Endodermal cell (in vitro differentiated cells): Measurements from ENCODE around the gene KIZ. TPM values are rescaled to one million over a fixed set of nuclear protein-coding genes. Genes with fewer than 3 reads are reported as not detected.

Experiments used
- DNase-seq: peaks from one replicate; pipeline ENCODE4 v3.0.0-alpha.2; 2017
- H3K27ac ChIP-seq: 2 replicates; pipeline ENCODE4 v1.5.1; 2013; ENCODE audit warnings: mild to moderate bottlenecking, low read depth, low read length, moderate library complexity
- H3K27me3 ChIP-seq: 2 replicates; pipeline ENCODE4 v1.6.1; 2013; ENCODE audit warnings: mild to moderate bottlenecking, low read length, moderate library complexity; ENCODE audit not compliant: insufficient read depth, control insufficient read depth, poor library complexity, severe bottlenecking
- H3K36me3 ChIP-seq: 2 replicates; pipeline ENCODE4 v1.7.0; 2013; ENCODE audit warnings: mild to moderate bottlenecking, low read length, moderate library complexity; ENCODE audit not compliant: control insufficient read depth, insufficient read depth
- H3K4me1 ChIP-seq: one replicate; pipeline ENCODE4 v1.7.0; 2013; ENCODE audit warnings: low read length; ENCODE audit not compliant: control insufficient read depth, insufficient read depth
- H3K4me3 ChIP-seq: 2 replicates; pipeline ENCODE4 v1.5.1; 2013; ENCODE audit warnings: mild to moderate bottlenecking, low read length, moderate library complexity
- H3K9ac ChIP-seq: 2 replicates; pipeline ENCODE4 v1.6.1; 2013; ENCODE audit warnings: mild to moderate bottlenecking, low read length, moderate library complexity; ENCODE audit not compliant: poor library complexity, severe bottlenecking; ENCODE audit errors: extremely low read depth
- H3K9me3 ChIP-seq: 2 replicates; pipeline ENCODE4 v1.6.1; 2013; ENCODE audit warnings: mild to moderate bottlenecking, low read length, moderate library complexity; ENCODE audit not compliant: control insufficient read depth
- H3K27ac Mint-ChIP-seq: 2 replicates; pipeline ENCODE4 v1.8.0; 2020; ENCODE audit warnings: mixed read lengths
- H3K27me3 Mint-ChIP-seq: 2 replicates; pipeline ENCODE4 v1.8.0; 2021; ENCODE audit warnings: mild to moderate bottlenecking, mixed read lengths; ENCODE audit not compliant: insufficient read depth
- H3K36me3 Mint-ChIP-seq: 2 replicates; pipeline ENCODE4 v1.8.0; 2020; ENCODE audit warnings: low read depth, mixed read lengths
- H3K4me1 Mint-ChIP-seq: 2 replicates; pipeline ENCODE4 v1.8.0; 2020; ENCODE audit warnings: mixed read lengths
- H3K4me3 Mint-ChIP-seq: 2 replicates; pipeline ENCODE4 v1.8.0; 2020; ENCODE audit warnings: mild to moderate bottlenecking, moderate library complexity, mixed read lengths
- H3K9me3 Mint-ChIP-seq: 2 replicates; pipeline ENCODE4 v1.8.0; 2020; ENCODE audit warnings: mild to moderate bottlenecking, mixed read lengths
- CTCF ChIP-seq: fragments of 200-600 bp; sonication (generic); conservative IDR thresholded peaks from 2 replicates; pipeline ENCODE4 v1.5.0; 2021; ENCODE audit warnings: antibody characterized with exemption, mild to moderate bottlenecking
- WGBS, 2 experiments: methylation state at CpG; one replicate each; pipeline versions ENCODE4 v1.1.5 to v1.1.7; 2013; ENCODE audit warnings: missing lambda C conversion rate in 2 of 2, mixed read lengths in 1 of 2; ENCODE audit not compliant: insufficient coverage in 1 of 2, insufficient read length in 1 of 2; 5-methylcytosine and 5-hydroxymethylcytosine counted together
- total RNA-seq, 2 donors: library from RNA; stranded (reverse); fragmentation: NEBNext Ultra II Directional in 1 of 2; extraction: Animal tissue kit (Norgen Biotek cat#: 25700) in 1 of 2; gene quantifications; 2 replicates in 1 of 2; 3 replicates in 1 of 2; pipeline ENCODE4 v1.2.1, GENCODE V29; 2021

KIZ gene
- total RNA-seq, 2 donors from 2014 or later: 50.3 to 50.8 TPM

GRCh38 chr20:21203088-21203656 is 77.3 kb downstream of the KIZ start:
- Mint-ChIP-seq H3K4me1 (peaks cover 13% of the 10 kb centered on the region), H3K9me3 (no peaks in the 10 kb centered on the region), H3K36me3 (peaks cover 25% of the 10 kb centered on the region), H3K27me3 (no peaks in the 10 kb centered on the region), H3K4me3 (no peak overlapping the region), H3K27ac (no peak overlapping the region)
- DNase-seq: no peak
- H3K4me3 ChIP-seq: no peak overlapping the region
- no peaks in the 10 kb centered on the region for H3K9me3 ChIP-seq
- H3K36me3 ChIP-seq: no peaks in the 10 kb centered on the region
- no peak overlapping the region for H3K9ac ChIP-seq
- TF ChIP-seq CTCF: no peak
- H3K4me1 ChIP-seq: no peaks in the 10 kb centered on the region
- no peak overlapping the region for H3K27ac ChIP-seq
- H3K27me3 ChIP-seq: no peaks in the 10 kb centered on the region
- WGBS, 2 experiments: 88 to 93% methylated on average over 4 of the region's 4 CpGs

GRCh38 chr20:21206584-21206983 is 80.7 kb downstream of the KIZ start:
- H3K36me3 ChIP-seq: no peaks in the 10 kb centered on the region
- H3K9me3 Mint-ChIP-seq: no peaks in the 10 kb centered on the region
- H3K9ac ChIP-seq: no peak overlapping the region
- 90 to 94% methylated on average over 2 to 3 of the region's 3 CpGs for WGBS, 2 experiments
- no peak overlapping the region for H3K27ac Mint-ChIP-seq
- TF ChIP-seq CTCF: no peak
- peaks cover 17% of the 10 kb centered on the region for H3K4me1 Mint-ChIP-seq
- H3K27ac ChIP-seq: no peak overlapping the region
- DNase-seq: no peak
- peaks cover 31% of the 10 kb centered on the region for H3K36me3 Mint-ChIP-seq
- H3K4me1 ChIP-seq: no peaks in the 10 kb centered on the region
- H3K27me3 Mint-ChIP-seq: no peaks in the 10 kb centered on the region
- no peaks in the 10 kb centered on the region for H3K27me3 ChIP-seq
- no peak overlapping the region for H3K4me3 Mint-ChIP-seq
- no peaks in the 10 kb centered on the region for H3K9me3 ChIP-seq
- H3K4me3 ChIP-seq: no peak overlapping the region

- Mint-ChIP-seq H3K27ac (no peak overlapping the region), H3K4me3 (no peak overlapping the region), H3K9me3 (no peaks in the 10 kb centered on the region), H3K36me3 (peaks cover 31% of the 10 kb centered on the region), H3K4me1 (peaks cover 29% of the 10 kb centered on the region), H3K27me3 (no peaks in the 10 kb centered on the region)
- Histone ChIP-seq H3K9me3 (no peaks in the 10 kb centered on the region), H3K36me3 (no peaks in the 10 kb centered on the region), H3K27me3 (no peaks in the 10 kb centered on the region), H3K9ac (no peak overlapping the region), H3K4me1 (peaks cover 3% of the 10 kb centered on the region), H3K4me3 (no peak overlapping the region), H3K27ac (no peak overlapping the region)
- no peak for TF ChIP-seq CTCF
- no peak for DNase-seq
- WGBS, 2 experiments: 72 to 93% methylated on average over 3 of the region's 3 CpGs
Observed at GRCh38 chr20:21208999-21209398, 83.1 kb downstream of the KIZ start.
